Measurements from ENCODE around the gene SLC29A3.

Gene SLC29A3

DNA sequence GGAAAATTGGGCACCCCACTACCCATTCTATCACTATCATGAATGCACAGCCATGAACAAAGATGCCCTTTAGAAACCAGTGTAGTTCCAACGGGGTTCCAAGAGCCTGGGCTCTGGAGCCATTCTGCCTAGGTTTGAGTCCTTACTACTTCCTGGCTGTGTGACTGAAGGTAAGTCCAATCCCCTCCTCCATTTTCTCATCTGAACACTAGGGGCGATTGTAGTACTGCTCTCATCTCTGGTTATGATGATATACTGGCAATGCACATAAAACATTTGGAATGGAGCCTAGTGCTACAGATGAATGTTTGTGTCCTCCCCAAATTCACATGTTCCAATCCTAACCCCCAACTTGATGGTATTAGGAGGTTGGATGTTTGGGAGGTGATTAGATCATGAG lies 49.6 kb downstream of the SLC29A3 start:
- no peak for DNase-seq (ENCODE audit: low read depth, low spot score)
- H3K9me3 ChIP-seq (ENCODE audit: control insufficient read depth, insufficient read depth, low read length), result no peaks in the 10 kb centered on the region; the same call in 1 of the 2 replicates
- WGBS (ENCODE audit: insufficient coverage, insufficient read length), result no CpG with 5 or more reads among the region's 2 CpGs
- no peak overlapping the region for H3K4me3 ChIP-seq (ENCODE audit: low read length)
- H3K27ac ChIP-seq (ENCODE audit: low read length), result no peak overlapping the region
- H3K27me3 ChIP-seq (ENCODE audit: control insufficient read depth, insufficient read depth, low read length), result no peaks in the 10 kb centered on the region
- no peaks in the 10 kb centered on the region for H3K36me3 ChIP-seq (ENCODE audit: control insufficient read depth, insufficient read depth, low read length)
- no peaks in the 10 kb centered on the region for H3K4me1 ChIP-seq (ENCODE audit: control insufficient read depth, insufficient read depth, low read length)

GRCh38 chr10:71369602-71370001 lies 50.5 kb downstream of the SLC29A3 start:
- no peaks in the 10 kb centered on the region; the same call in 1 of the 2 replicates for H3K9me3 ChIP-seq (ENCODE audit: control insufficient read depth, insufficient read depth, low read length)
- WGBS (ENCODE audit: insufficient coverage, insufficient read length), result no CpG with 5 or more reads among the region's 1 CpG
- H3K27me3 ChIP-seq (ENCODE audit: control insufficient read depth, insufficient read depth, low read length), result no peaks in the 10 kb centered on the region
- no peak for DNase-seq (ENCODE audit: low read depth, low spot score)
- no peaks in the 10 kb centered on the region for H3K4me1 ChIP-seq (ENCODE audit: control insufficient read depth, insufficient read depth, low read length)
- no peaks in the 10 kb centered on the region for H3K36me3 ChIP-seq (ENCODE audit: control insufficient read depth, insufficient read depth, low read length)
- no peak overlapping the region for H3K4me3 ChIP-seq (ENCODE audit: low read length)
- no peak overlapping the region for H3K27ac ChIP-seq (ENCODE audit: low read length)

GRCh38 chr10:71370031-71370430 lies 51.0 kb downstream of the SLC29A3 start:
- Histone ChIP-seq H3K9me3 (ENCODE audit: control insufficient read depth, insufficient read depth, low read length) (no peaks in the 10 kb centered on the region; the same call in 1 of the 2 replicates), H3K4me1 (ENCODE audit: control insufficient read depth, insufficient read depth, low read length) (no peaks in the 10 kb centered on the region), H3K4me3 (ENCODE audit: low read length) (no peak overlapping the region), H3K27ac (ENCODE audit: low read length) (no peak overlapping the region), H3K36me3 (ENCODE audit: control insufficient read depth, insufficient read depth, low read length) (no peaks in the 10 kb centered on the region), H3K27me3 (ENCODE audit: control insufficient read depth, insufficient read depth, low read length) (no peaks in the 10 kb centered on the region)
- no peak for DNase-seq (ENCODE audit: low read depth, low spot score)
- WGBS (ENCODE audit: insufficient coverage, insufficient read length), result no CpG with 5 or more reads among the region's 3 CpGs

- Histone ChIP-seq H3K9me3 (ENCODE audit: control insufficient read depth, insufficient read depth, low read length) (no peaks in the 10 kb centered on the region; the same call in 1 of the 2 replicates), H3K27me3 (ENCODE audit: control insufficient read depth, insufficient read depth, low read length) (no peaks in the 10 kb centered on the region), H3K4me3 (ENCODE audit: low read length) (no peak overlapping the region), H3K4me1 (ENCODE audit: control insufficient read depth, insufficient read depth, low read length) (no peaks in the 10 kb centered on the region), H3K36me3 (ENCODE audit: control insufficient read depth, insufficient read depth, low read length) (no peaks in the 10 kb centered on the region), H3K27ac (ENCODE audit: low read length) (no peak overlapping the region)
- no peak for DNase-seq (ENCODE audit: low read depth, low spot score)
- no CpG with 5 or more reads among the region's 6 CpGs for WGBS (ENCODE audit: insufficient coverage, insufficient read length)
Observed at GRCh38 chr10:71371750-71372166, 52.7 kb downstream of the SLC29A3 start.

DNA sequence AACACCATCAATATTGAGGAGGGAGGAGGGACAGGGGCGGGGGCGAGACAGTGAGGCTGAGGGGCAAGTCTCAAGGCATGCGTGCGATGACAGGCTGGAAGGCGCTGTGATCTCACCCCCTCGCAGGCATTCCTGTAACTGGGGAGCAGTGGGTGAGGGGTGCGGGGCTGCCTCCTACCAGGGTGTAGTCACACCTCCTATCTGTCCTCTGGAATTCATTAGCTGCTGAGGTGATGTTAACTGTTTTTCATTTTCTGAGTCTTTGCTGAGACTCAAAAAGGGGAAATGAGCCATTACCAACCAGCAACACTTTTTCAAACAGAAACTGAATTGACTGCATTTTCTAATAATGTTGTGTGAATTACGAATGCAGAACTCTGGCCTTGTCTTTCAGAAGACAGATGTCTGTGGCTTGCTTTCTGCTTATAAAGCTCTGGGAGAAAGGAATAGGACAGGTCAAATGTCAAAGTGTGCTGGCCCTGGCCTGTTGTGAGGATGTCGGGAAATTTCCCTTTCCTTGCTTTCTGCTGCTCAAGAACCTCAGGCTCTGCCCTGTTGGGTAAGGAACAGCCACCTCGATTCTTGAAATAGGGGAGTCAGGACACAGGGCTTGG lies 53.9 kb downstream of the SLC29A3 start:
- DNase-seq (ENCODE audit: low read depth, low spot score), result no peak
- Histone ChIP-seq H3K4me1 (ENCODE audit: control insufficient read depth, insufficient read depth, low read length) (no peaks in the 10 kb centered on the region), H3K4me3 (ENCODE audit: low read length) (no peak overlapping the region), H3K9me3 (ENCODE audit: control insufficient read depth, insufficient read depth, low read length) (no peaks in the 10 kb centered on the region; the same call in 1 of the 2 replicates), H3K36me3 (ENCODE audit: control insufficient read depth, insufficient read depth, low read length) (no peaks in the 10 kb centered on the region), H3K27me3 (ENCODE audit: control insufficient read depth, insufficient read depth, low read length) (no peaks in the 10 kb centered on the region), H3K27ac (ENCODE audit: low read length) (no peak overlapping the region)
- WGBS (ENCODE audit: insufficient coverage, insufficient read length), result no CpG with 5 or more reads among the region's 10 CpGs

DNA sequence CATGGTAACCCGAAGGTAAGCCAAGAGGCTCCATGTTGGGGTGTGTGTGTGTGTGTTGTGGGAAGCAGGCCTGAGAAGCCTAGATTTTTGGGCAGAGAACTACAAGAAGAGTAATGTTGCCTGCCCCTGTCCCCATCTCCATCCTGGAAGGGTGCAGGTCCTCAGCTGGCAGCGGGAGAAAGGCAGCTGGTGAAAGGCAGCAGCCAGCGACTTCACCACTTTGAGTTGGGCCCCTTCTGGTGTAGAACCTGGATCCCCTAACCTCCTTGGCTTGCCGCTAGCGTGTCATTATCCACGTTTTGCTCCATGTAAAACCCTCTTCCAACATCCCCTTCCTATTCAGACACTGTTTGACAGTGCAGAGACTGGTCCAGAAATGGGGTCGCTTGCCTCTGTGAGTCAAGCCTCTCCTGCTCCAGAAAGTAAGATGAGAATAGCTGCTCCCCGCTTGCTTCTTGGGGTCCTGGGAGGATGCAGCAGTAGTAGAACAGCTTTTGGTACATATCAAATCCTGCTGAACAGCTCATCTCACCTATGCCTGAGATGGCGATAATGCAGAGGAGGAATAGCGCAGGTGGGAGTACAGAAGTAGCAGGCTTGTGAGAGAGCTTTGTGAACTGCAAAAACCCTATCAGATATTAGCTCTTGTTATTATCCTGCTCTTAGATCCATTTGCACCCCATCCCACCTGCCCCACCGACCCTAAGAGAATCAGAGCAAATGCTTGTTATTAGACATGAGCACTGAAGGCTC lies 55.6 kb downstream of the SLC29A3 start:
- no CpG with 5 or more reads among the region's 11 CpGs for WGBS (ENCODE audit: insufficient coverage, insufficient read length)
- no peaks in the 10 kb centered on the region for H3K4me1 ChIP-seq (ENCODE audit: control insufficient read depth, insufficient read depth, low read length)
- no peak for DNase-seq (ENCODE audit: low read depth, low spot score)

GRCh38 chr10:71375952-71376351 lies 56.9 kb downstream of the SLC29A3 start:
- Histone ChIP-seq H3K4me3 (ENCODE audit: low read length) (no peak overlapping the region), H3K36me3 (ENCODE audit: control insufficient read depth, insufficient read depth, low read length) (no peaks in the 10 kb centered on the region), H3K27ac (ENCODE audit: low read length) (no peak overlapping the region), H3K4me1 (ENCODE audit: control insufficient read depth, insufficient read depth, low read length) (no peaks in the 10 kb centered on the region), H3K9me3 (ENCODE audit: control insufficient read depth, insufficient read depth, low read length) (no peaks in the 10 kb centered on the region; the same call in 1 of the 2 replicates), H3K27me3 (ENCODE audit: control insufficient read depth, insufficient read depth, low read length) (no peaks in the 10 kb centered on the region; the same call in 1 of the 2 replicates)
- no peak for DNase-seq (ENCODE audit: low read depth, low spot score)
- whole genome bisulfite sequencing (ENCODE audit: insufficient coverage, insufficient read length), result no CpG with 5 or more reads among the region's 3 CpGs

More for the DNA sequence above, 55.6 kb downstream of the SLC29A3 start:
- H3K36me3 ChIP-seq (ENCODE audit: control insufficient read depth, insufficient read depth, low read length), result no peaks in the 10 kb centered on the region
- no peak overlapping the region for H3K27ac ChIP-seq (ENCODE audit: low read length)
- no peak overlapping the region for H3K4me3 ChIP-seq (ENCODE audit: low read length)
- no peaks in the 10 kb centered on the region; the same call in 1 of the 2 replicates for H3K27me3 ChIP-seq (ENCODE audit: control insufficient read depth, insufficient read depth, low read length)
- no peaks in the 10 kb centered on the region; the same call in 1 of the 2 replicates for H3K9me3 ChIP-seq (ENCODE audit: control insufficient read depth, insufficient read depth, low read length)

DNA sequence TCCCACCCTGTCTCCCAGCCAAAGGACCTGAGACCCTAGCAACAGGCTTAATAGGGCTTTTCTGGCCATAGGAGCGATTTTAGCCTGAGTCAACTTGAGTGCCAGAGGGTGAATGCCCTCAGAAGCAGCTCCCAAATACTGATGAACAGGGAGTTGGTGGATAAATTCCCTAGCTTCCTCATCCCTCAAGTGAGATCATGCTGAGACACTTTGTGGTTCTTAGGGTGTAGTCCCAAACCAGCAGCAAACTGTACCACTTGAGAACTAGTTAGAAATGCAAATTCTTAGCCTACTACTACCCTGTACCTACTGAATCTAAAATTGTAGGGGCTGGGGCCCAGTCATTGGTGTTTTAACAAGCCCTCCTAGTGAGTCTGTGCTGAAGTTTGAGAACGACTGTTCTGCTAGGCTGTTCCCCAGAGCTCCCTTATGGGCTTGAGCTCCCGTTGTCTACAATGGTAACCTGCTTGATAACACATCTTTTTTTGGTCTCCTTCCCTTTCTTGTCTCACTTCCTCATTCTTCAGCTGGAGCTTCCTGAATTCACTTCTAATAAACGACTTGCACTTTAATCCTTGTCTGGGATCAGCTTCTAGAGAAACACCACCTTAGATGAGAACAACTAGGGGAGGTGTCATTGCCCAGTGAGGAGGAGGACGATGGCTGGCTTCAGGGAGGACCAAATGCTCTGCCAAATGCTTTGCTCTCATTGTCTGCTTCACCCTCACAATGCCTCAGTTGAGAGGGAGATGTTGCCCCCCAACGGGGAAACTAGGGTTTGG lies 59.5 kb downstream of the SLC29A3 start:
- Histone ChIP-seq H3K4me1 (ENCODE audit: control insufficient read depth, insufficient read depth, low read length) (no peaks in the 10 kb centered on the region), H3K27me3 (ENCODE audit: control insufficient read depth, insufficient read depth, low read length) (no peaks in the 10 kb centered on the region; the same call in 1 of the 2 replicates), H3K36me3 (ENCODE audit: control insufficient read depth, insufficient read depth, low read length) (no peaks in the 10 kb centered on the region), H3K4me3 (ENCODE audit: low read length) (no peak overlapping the region), H3K9me3 (ENCODE audit: control insufficient read depth, insufficient read depth, low read length) (no peaks in the 10 kb centered on the region; the same call in 1 of the 2 replicates), H3K27ac (ENCODE audit: low read length) (no peak overlapping the region)
- no CpG with 5 or more reads among the region's 6 CpGs for WGBS (ENCODE audit: insufficient coverage, insufficient read length)
- DNase-seq (ENCODE audit: low read depth, low spot score), result no peak

DNA sequence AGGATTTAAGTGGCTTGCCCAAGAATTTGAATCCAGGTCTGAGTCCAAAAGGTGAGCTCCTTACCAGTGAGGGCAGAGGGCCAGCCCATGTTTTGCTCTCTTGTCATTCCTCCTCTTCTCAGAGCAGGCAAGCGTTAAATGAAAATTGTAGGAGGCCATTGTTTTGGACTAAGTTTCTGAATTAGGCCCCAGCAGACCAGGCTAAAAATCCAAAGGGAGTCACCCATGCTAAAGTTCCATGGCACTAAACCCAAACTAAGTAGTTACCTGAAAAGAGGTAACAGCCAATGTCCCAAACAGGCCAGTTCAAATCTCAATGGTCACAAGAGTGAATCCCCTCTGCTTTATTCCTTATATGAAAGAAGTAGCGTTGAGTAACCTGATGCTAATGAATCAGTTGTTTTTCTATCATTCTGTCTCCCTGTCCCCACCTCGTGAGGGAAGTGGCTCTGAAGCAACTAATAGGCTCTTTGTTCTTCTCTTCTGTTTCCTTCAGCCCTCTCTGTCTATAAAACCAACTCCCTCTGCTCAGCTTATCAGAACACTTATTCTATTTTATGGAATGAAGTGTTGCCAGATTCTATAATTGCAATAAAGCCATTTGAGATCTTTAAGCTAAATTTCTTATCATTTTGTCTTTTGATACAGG lies 60.2 kb downstream of the SLC29A3 start:
- H3K4me1 ChIP-seq (ENCODE audit: control insufficient read depth, insufficient read depth, low read length), result no peaks in the 10 kb centered on the region
- WGBS (ENCODE audit: insufficient coverage, insufficient read length), result no CpG with 5 or more reads among the region's 3 CpGs
- no peak overlapping the region for H3K4me3 ChIP-seq (ENCODE audit: low read length)
- H3K27ac ChIP-seq (ENCODE audit: low read length), result no peak overlapping the region
- DNase-seq (ENCODE audit: low read depth, low spot score), result no peak
- no peaks in the 10 kb centered on the region; the same call in 1 of the 2 replicates for H3K27me3 ChIP-seq (ENCODE audit: control insufficient read depth, insufficient read depth, low read length)
- H3K36me3 ChIP-seq (ENCODE audit: control insufficient read depth, insufficient read depth, low read length), result no peaks in the 10 kb centered on the region
- no peaks in the 10 kb centered on the region for H3K9me3 ChIP-seq (ENCODE audit: control insufficient read depth, insufficient read depth, low read length)

- no peaks in the 10 kb centered on the region for H3K9me3 ChIP-seq (ENCODE audit: control insufficient read depth, insufficient read depth, low read length)
- H3K4me1 ChIP-seq (ENCODE audit: control insufficient read depth, insufficient read depth, low read length), result no peaks in the 10 kb centered on the region
- no peak overlapping the region for H3K4me3 ChIP-seq (ENCODE audit: low read length)
- no peak for DNase-seq (ENCODE audit: low read depth, low spot score)
- H3K36me3 ChIP-seq (ENCODE audit: control insufficient read depth, insufficient read depth, low read length), result no peaks in the 10 kb centered on the region
- H3K27me3 ChIP-seq (ENCODE audit: control insufficient read depth, insufficient read depth, low read length), result no peaks in the 10 kb centered on the region; the same call in 1 of the 2 replicates
- WGBS (ENCODE audit: insufficient coverage, insufficient read length), result no CpG with 5 or more reads among the region's 1 CpG
- no peak overlapping the region for H3K27ac ChIP-seq (ENCODE audit: low read length)
Observed at GRCh38 chr10:71380841-71381240, 61.8 kb downstream of the SLC29A3 start.

All from iPS DF 6.9 (cell line).